ENCODE measurements around the gene COX8C. TPM values are rescaled to one million over a fixed set of nuclear protein-coding genes. Genes with fewer than 3 reads are reported as not detected.

COX8C gene
- total RNA-seq, 2 donors from 2014 or later, result not detected

DNA sequence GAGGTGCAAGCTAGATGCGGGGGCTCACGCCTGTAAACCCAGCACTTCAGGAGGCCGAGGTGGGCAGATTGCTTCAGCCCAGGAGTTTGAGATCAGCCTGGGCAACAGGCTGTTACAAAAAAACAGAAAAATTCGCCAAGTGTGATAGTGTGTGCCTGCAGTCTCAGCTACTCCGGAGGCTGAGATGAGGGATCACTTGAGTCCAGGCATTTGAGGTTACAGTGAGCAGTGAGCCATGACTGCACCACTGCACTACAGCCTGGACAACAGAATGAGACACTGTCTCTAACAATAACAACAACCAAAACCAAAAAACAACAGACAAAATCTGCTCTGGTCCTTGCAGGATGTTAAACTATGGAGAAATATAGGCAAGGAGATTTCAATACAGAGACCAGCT, 28.1 kb upstream of the COX8C start:
- ATAC-seq (no peak), DNase-seq (no peak)
- intact Hi-C loops (cut with DNase I, micrococcal nuclease), result no loop called here

DNA sequence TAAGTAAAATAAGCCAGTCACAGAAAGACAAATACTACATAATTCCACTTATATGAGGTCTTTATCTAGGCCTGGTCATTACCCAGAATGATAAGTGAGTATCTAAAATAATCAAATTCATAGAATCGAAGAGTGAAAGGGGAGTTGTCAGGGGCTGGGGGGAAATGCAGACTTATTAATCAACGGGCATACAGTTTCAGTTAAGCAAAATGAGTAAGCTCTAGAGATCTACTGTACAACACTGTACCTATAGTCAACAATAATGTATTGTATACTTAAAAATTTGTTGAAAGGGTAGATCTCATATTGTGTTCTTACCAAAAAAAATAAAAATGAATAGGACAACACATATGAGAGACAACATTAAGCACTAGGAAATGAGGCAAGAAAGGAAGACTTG, 27.5 kb upstream of the COX8C start:
- intact Hi-C loops (cut with DNase I, micrococcal nuclease), result no loop called here
- ATAC-seq, result no peak
- DNase-seq, result no peak

DNA sequence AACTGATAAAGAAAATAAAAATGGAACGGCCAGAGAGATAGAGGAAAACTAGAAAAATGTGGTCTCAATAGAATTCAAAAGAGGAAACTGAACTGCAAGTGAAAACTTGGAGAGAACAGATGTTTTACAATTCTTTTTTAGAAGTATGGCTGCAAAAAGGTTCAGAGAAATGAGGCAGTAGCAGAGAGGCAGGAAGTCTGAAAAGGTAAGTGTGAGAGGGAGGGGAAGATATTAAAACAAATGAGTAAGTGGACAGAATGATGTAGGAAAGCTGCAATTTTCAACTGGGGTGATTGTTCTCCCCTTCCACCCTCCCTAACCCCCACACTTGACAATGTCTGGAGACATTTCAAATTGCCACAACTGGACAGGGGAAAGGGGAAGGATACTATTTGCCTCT, 27.0 kb upstream of the COX8C start:
- ATAC-seq, result no peak
- DNase-seq, result no peak
- intact Hi-C loops (cut with DNase I, micrococcal nuclease), result no loop called here

DNA sequence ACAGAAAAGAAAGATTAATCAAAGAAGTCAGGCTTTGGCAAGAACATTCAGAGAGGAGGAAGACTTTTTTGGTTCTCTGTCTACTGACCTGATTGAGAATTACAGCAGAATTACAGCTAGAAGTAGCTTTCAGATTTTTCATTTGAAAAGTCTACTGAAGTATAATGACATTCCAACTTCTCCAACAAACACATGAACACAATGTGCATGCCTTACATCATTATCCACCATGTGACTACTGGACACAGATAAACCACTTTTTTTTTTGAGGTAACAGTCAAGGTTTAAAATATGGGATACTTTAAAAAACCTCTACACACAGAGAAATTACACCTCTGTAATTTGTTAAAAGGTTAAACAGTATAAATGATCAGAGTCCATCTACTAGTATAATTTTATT, 26.5 kb upstream of the COX8C start:
- no peak for DNase-seq
- ATAC-seq, result no peak
- intact Hi-C loops (cut with DNase I, micrococcal nuclease), result no loop called here

DNA sequence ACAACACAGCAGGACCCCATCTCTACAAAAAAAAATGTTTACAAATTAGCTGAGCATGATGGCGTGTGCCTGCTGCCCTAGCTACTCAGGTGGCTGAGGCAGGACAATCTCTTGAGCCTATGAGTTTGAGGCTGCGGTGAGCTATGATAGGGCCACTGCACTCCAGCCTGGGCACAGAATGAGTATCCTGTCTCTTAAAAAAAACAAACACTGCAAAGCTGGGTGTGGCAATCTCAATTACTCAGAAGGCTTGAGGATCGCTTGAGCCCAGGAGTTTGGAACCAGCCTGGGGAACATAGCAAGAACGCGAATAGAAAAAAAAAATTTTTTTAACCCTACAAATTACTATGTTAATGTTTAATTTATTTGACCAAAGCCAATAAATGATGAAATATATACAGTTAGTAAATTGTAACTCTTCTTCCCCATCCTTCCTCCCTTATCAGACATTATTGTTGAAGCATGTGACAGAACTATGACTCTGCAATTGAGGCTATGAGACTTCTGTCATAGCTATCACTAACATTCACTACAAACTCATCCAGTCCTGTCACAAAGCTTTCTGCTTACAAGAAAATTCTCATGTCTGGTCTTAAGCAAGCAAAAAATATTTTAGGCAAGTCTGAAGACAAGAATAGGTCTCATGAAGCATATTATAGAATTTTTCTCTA, 23.9 kb upstream of the COX8C start:
- intact Hi-C loops (cut with DNase I, micrococcal nuclease), result no loop called here
- ATAC-seq, result peak; percentile 53
- no peak for DNase-seq

DNA sequence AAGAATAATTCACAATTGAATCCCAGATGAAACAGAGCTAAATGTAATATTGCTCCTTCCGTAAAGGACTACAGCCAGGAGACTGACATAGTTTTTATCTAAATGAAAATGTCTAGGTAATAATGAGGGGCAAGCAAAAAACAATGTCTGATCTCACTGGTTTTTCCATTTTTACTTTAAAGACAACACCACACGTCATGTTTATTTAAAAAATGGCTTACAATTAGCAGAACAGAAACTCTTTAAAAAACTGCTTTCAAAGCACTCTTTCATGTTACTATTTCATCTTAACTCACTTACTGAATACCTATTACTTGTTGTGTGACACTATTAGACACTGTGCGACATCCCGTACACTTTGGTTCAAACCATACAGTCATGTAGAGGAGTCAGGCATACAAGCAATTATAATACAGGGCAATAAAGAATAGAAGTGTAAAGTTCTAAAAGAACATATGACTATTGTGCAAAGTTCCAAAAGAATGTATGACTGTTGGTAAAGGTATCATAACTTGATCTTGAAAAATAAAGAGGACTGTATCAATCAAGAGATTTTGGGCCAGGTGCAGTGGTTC, 23.3 kb upstream of the COX8C start:
- ATAC-seq, result peak; percentile 45
- DNase-seq, result no peak

DNA sequence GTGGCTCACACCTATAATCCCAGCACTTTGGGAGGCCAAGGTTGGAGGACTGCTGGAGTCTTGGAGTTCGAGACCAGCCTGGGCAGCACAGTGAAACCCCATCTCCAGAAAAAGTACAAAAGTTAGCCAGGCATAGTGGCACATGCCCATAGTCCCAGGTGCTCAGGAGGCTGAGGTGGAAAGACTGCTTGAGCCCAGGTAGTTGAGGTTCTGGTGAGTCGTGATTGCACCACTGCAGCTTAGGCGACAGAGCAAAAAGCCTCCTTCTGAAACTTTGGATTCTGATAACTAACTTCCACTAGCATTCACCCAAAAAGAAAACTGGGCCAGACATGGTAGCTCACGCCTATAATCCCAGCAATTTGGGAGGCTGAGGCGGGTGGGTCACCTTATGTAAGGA, 20.8 kb upstream of the COX8C start:
- intact Hi-C loops (cut with DNase I, micrococcal nuclease), result no loop called here
- DNase-seq, result no peak
- ATAC-seq, result no peak

More for the DNA sequence above, 23.3 kb upstream of the COX8C start:
- intact Hi-C loops (cut with DNase I, micrococcal nuclease), result no loop called here

DNA sequence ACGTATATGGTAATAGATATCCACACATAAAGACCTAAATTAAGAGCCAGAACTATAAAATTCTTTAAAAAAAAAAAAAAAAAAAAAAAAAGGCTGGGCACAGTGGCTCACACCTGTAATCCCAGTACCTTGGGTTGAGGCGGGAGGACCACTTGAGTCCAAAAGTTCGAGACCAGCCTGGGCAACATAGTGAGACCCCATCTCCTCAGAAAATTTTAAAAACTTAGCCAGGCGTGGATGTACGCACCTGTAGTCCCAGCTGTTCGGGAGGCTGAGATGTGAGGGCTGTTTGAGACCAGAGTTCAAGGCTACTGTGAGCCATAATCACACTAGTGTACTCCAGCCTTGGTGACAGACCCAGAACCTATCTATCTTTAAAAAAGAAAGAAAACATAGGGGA, 18.4 kb upstream of the COX8C start:
- DNase-seq (no peak), ATAC-seq (no peak)
- intact Hi-C loops (cut with DNase I, micrococcal nuclease), result no loop called here

DNA sequence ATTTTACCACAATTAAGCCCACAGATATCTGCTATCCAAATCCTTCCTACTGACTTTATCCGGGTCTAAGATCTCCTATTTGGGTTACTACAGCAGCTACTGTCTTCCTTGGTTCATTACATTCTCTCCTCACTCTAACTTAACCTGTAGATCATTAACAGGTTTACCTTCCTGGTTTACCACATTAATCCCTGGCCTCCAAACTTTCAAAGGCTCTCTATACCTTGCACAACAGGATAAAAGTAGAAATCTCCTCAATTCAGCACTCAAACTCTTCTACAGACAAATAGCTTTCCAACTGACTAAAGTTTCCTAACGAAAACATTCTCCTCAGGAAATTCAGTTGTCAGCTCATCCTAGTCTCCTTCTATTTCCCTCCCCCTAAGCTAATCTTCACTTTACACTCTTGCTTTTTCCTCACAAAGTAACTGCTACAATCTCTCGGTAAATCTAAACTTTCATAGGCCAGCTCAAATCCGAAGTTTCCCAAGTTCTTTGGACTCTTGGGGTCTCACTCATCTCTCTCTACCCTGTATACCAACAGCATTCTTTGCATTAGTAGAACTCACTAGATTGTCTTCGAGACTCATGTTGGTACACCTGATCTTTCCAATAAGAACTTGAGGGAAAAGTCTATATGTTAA, 16.9 kb upstream of the COX8C start:
- intact Hi-C loops (cut with DNase I, micrococcal nuclease), result no loop called here
- ATAC-seq, result peak; percentile 48
- DNase-seq, result no peak

DNA sequence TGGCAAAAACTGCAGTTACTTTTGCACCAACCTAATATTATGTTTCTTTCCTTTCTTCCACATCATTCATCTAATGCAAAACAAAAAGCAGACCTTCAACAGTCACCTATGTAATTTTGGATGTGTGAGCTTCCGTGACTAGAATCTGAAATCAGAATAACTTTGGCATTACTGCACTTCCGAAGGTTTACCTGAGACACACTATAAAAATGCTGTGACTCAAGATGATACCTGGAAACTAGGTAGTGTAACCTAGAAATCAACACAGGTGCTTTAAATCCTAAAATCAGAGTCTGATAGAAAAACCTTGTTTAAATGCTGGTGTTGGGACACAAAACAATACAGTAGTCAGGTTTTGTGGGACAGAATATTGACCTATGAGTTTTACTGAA, 16.4 kb upstream of the COX8C start:
- DNase-seq, result no peak
- intact Hi-C loops (cut with DNase I, micrococcal nuclease), result no loop called here
- no peak for ATAC-seq

DNA sequence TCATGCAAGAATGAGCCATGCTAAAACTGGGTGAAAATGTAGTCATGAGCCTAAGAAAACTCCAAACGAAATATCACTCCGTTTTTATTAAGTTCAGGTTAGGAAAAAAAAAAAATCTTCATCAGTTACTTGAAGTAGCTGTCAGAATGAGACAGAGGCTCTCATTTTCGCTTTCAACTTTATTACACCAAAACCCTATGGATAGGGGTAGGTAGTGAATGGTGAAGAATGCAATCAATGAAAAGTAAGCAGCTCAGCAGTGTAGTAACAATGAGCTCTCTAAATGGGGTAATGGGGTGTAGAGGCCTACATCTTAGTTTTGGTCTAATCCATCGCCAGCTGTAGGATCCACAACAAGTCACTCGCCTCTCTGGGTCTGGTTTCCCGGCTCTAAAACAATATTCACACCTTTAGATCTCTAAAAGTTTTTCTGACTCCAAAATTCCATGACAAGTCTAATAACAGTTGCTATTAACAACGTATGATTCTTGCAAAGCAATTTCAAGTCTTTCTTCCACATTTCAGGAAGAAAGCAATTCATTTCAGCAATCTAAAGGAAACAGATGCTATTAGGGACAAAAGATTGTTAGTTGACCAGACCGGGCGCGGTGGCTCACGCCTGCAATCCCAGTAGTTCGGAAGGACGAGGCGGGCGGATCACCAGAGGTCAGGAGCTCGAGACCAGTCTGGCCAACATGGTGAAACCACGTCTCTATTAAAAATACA, 15.8 kb upstream of the COX8C start:
- DNase-seq, result peak; percentile 37 to 50
- intact Hi-C loops (cut with DNase I, micrococcal nuclease), result no loop called here
- no peak for ATAC-seq

DNA sequence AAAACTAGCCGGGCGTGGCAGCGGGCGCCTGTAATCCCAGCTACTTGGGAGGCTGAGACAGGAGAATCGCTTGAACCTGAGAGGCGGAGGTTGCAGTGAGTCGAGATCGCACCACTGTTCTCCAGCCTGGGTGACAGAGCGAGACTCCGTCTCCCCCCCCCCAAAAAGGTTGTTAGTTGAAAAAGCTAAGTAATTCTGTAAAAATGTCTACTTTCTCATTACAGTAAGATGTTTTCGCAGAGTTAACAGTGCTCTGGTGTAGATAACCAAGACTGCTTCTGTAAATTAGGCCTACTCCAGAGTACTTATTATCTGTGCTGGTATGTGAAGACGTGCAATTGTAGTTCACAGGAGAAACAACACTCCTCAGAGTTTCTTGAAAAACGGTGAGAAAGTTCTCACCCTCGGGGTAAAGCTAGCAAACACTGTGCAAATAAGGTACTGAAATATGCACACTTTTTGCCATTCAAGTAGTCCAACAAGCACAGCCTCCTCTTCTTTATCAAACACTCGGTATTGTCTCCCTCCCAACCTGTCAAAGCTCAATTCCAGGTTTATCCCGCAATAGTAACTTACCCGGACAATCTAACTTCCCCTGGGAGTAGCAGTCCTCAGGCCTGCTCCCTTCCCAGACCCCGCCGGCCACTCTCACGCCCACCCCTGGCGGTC, 15.1 kb upstream of the COX8C start:
- intact Hi-C loops (cut with DNase I, micrococcal nuclease), result no loop called here
- no peak for DNase-seq

DNA sequence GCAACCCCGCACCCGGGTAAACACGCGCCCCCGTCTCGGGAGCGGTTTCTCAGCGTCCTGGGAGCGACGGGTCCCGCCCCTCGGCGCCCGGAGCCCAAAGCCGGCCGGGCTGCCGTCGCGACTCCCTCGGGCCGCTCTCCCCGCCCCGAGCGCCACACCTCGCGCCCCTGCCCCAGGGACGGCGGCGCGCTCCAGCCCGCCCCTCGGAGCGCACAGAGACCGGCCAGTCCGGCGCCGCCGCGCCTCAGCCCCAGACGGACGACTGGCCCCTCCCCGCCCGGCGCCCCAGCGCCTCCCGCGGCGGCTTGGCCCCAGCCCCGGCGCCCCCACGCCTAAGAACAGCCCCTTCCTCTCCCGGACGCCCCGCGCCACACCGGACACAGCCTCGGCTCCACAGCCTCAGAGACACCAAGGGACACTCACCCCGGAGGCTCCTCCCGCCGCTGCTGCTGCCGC, 14.6 kb upstream of the COX8C start:
- intact Hi-C loops (cut with DNase I, micrococcal nuclease), result no loop called here
- peak; percentile 74 for ATAC-seq
- DNase-seq, result peak; percentile 49 to 74

More for the DNA sequence above, 15.1 kb upstream of the COX8C start:
- no peak for ATAC-seq

DNA sequence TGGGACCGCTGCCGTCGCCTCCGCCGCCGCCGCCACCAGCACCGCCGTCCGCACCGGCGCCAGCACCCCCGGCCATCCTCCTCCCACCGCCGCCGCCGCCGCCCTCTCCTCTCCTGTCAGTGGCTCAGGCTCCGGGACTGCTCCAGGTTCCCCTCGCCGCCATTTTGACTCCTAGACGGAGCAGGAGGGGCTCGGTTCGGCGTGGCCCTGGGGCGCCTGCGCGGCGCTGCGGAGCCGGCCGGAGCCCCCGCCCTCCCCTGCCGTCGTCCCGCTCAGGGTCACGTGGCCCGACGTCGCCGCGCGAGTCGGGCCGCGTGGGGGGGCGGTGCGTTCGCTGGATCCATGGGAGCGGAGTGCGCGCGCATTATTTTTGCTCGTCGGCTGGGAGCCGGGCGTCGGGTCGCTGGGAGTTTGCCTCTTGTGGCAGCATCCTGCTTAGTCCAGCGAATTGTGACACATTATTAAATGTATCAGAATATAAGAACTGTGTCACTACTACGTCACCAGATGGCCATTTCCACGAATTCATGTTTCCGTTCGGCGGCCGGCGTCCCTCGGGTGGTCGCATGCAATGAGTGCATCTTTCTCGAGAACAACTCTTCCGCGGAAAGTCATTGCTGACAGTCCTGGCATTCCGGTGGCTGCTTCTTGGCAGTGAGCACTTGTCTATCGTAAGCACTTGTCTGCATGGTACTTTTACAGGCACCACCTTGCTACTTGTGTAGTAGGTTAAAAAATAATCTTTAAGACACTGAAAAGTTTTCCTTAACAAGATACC, 13.9 kb upstream of the COX8C start, which contains the start of gene BTBD7:
Gene BTBD7 (minus strand): TSS at position 184 of the 778 bp plus-strand sequence. CDS start 36,985 bp downstream, outside the sequence.
- DNase-seq (peak; percentile 92 to 98), ATAC-seq (peak; percentile 91)
- intact Hi-C loops (cut with DNase I, micrococcal nuclease), result no loop called here

DNA sequence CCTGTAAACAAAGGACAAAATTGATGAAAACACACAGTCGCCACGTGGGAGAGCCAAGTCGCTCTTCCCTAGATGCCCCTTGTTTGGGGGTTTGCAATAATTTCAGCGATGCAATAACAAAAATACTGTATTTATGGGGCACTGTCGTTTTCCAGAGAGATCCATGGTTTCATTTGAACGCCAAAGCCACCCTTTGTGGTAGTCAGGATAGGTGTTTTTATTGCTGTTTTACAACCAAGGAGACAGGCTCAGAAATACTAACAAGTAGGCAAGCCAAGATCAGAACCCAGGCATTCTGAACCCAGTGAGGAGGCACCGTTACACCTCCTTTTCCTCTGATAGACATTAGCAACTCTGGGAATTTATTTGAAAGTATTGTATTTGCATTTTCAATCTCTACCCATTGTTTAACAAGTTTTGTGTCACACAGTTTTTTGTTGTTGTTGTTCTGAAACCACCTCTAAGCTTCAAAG, 13.3 kb upstream of the COX8C start:
- peak; percentile 9 for ATAC-seq
- intact Hi-C loops (cut with DNase I, micrococcal nuclease), result no loop called here
- DNase-seq, result no peak

DNA sequence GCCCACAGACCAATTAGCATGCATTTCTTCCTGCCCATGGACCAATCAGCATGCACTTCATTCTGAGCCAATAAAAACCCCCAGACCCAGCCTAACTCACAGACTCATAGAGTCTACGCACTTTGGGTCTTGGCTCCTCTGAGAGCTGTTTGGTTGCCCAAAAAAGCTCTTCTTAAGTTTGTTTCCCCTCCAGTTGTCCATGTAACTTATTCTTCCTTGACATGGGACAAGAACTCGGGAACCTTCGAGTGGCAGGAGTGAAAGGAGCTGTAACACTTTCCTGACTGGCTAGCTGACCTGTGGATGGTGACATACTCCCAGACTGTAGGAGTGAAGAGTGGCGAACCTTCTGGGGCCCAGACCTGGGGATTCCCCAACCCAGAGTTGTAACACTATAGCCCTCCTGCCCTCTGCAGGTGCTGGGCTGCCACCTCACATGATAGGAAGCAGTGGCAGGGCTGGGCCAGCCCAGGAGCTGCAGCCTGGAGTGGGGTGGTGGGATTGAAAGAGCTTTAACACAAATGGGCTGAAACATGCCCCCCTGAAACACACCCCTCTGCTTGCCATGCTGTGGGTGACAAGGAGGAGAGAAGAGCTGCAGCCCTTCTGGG, 9.7 kb upstream of the COX8C start:
- intact Hi-C loops (cut with DNase I, micrococcal nuclease), result no loop called here
- ATAC-seq, result no peak

DNA sequence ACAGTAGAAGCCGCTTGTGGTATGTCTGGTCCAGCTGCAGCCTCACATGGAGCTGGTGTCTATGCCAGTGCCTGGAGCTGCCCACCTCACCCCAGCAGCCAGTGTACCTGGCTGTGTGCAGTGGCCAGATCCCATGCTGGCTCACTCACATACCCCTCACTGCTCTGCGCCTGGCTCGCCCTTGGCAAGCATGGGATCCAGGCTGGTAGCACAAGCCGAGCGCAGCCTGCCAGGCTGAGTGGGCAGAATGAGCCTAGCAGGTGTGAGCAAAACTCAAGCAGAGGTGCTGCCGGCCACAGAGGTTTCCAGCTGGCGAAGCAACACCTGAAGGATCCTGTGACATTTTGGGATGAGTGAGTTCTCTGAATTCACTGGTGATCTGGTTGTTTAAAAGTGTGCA, 9.1 kb upstream of the COX8C start:
- no peak for ATAC-seq
- intact Hi-C loops (cut with DNase I, micrococcal nuclease), result no loop called here

More for the DNA sequence above, 9.7 kb upstream of the COX8C start:
- no peak for DNase-seq

DNA sequence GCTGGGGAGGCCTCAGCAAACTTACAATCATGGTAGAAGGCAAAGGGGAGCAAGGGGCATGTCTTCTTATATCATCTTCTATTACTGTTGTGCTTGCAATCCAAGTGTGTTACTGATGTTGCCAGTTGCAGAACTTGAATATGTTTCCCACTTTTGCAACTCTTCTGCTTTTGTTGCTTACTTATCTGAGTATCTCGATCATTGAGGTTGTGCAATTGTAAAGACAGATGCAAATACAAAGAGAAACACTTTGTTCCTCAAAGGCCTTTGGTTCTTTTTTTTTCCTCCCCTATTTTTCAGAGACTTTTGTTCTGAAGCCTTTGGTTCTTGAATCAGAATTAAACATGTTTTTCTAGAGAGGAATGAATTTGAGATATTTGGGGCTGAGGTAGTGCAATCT, 3.7 kb upstream of the COX8C start:
- no peak for DNase-seq
- intact Hi-C loops (cut with DNase I, micrococcal nuclease), result no loop called here
- no peak for ATAC-seq

More for the DNA sequence above, 9.1 kb upstream of the COX8C start:
- DNase-seq, result no peak
